Neural cell (in vitro differentiated cells): ENCODE data around the gene CCDC9. TPM values are rescaled to one million over a fixed set of nuclear protein-coding genes. Genes with fewer than 3 reads are reported as not detected.
A peak's percentile ranks its signal among the peaks of the same experiment; 100 is the strongest.

Experiments
- H2AFZ ChIP-seq: fragments of 200-600, 300-800 bp; sonication (generic), shearing (Covaris generic); 2 replicates; pipeline ENCODE4 v1.6.0; 2014; ENCODE audit warnings: low read depth, mild to moderate bottlenecking, antibody characterized with exemption, low read length, moderate library complexity
- H3F3A ChIP-seq: fragments of 200-600 bp; shearing (Covaris generic); 2 replicates; pipeline ENCODE4 v1.6.1; 2016; ENCODE audit warnings: mild to moderate bottlenecking, moderate library complexity, mixed read lengths, antibody characterized with exemption, low read length; ENCODE audit not compliant: insufficient read depth, poor library complexity, severe bottlenecking
- H3K27ac ChIP-seq: fragments of 200-600, 300-800 bp; sonication (generic), shearing (Covaris generic); 2 replicates; pipeline ENCODE4 v1.5.1; 2014; ENCODE audit warnings: mild to moderate bottlenecking, low read length, moderate library complexity
- H3K27me3 ChIP-seq: fragments of 300-800, 200-600 bp; sonication (generic), shearing (Covaris generic); 2 replicates; pipeline ENCODE4 v1.6.0; 2014; ENCODE audit warnings: mild to moderate bottlenecking, low read depth, low read length, moderate library complexity; ENCODE audit not compliant: insufficient read depth
- H3K36me3 ChIP-seq: fragments of 300-800, 200-600 bp; sonication (generic), shearing (Covaris generic); 2 replicates; pipeline ENCODE4 v1.5.1; 2014; ENCODE audit warnings: mild to moderate bottlenecking, antibody characterized with exemption, low read length, moderate library complexity; ENCODE audit not compliant: insufficient read depth
- H3K4me2 ChIP-seq: fragments of 300-800, 200-600 bp; sonication (generic), shearing (Covaris generic); 2 replicates; pipeline ENCODE4 v1.6.0; 2014; ENCODE audit warnings: mild to moderate bottlenecking, low read length
- H3K4me3 ChIP-seq: fragments of 300-800, 200-600 bp; sonication (generic), shearing (Covaris generic); 2 replicates; pipeline ENCODE4 v1.5.1; 2014; ENCODE audit warnings: mild to moderate bottlenecking, low read length, moderate library complexity
- H3K79me2 ChIP-seq: fragments of 200-600 bp; shearing (Covaris generic); replicated peaks from 2 replicates; pipeline ENCODE4 v1.6.0; 2014; ENCODE audit warnings: mild to moderate bottlenecking, low read length, moderate library complexity; ENCODE audit not compliant: insufficient read depth
- H3K9ac ChIP-seq: fragments of 300-800, 200-600 bp; sonication (generic), shearing (Covaris generic); 2 replicates; pipeline ENCODE4 v1.6.1; 2016; ENCODE audit warnings: mild to moderate bottlenecking, low read length, mixed read lengths
- H3K9me2 ChIP-seq: fragments of 200-600 bp; shearing (Covaris generic); 2 replicates; pipeline ENCODE4 v1.6.1; 2016; ENCODE audit warnings: mild to moderate bottlenecking, low read length, mixed read lengths; ENCODE audit not compliant: insufficient read depth
- H3K9me3 ChIP-seq: fragments of 200-600, 300-800 bp; sonication (generic), shearing (Covaris generic); 2 replicates; pipeline ENCODE4 v1.6.1; 2016; ENCODE audit warnings: mild to moderate bottlenecking, mixed run types, low read length, moderate library complexity, mixed read lengths
- H4K20me1 ChIP-seq: fragments of 200-600 bp; shearing (Covaris generic); 2 replicates; pipeline ENCODE4 v1.6.1; 2016; ENCODE audit warnings: mild to moderate bottlenecking, mixed run types; ENCODE audit not compliant: insufficient read depth
- CTCF ChIP-seq: fragments of 450-650 bp; IDR thresholded peaks from 2 replicates; pipeline ENCODE4 v1.5.1; 2014; ENCODE audit warnings: antibody characterized with exemption, mild to moderate bottlenecking, moderate library complexity; ENCODE audit not compliant: poor library complexity, severe bottlenecking
- EP300 ChIP-seq: fragments of 450-650 bp; conservative IDR thresholded peaks from 2 replicates; pipeline ENCODE4 v1.6.1; 2014; ENCODE audit warnings: antibody characterized with exemption, mild to moderate bottlenecking, moderate library complexity; ENCODE audit not compliant: poor library complexity, severe bottlenecking
- EZH2 ChIP-seq: fragments of 200-600, 300-800 bp; shearing (Covaris generic), sonication (generic); IDR thresholded peaks from 2 replicates; pipeline ENCODE4 v1.6.1; 2014; ENCODE audit warnings: antibody characterized with exemption, low read length, borderline replicate concordance, mild to moderate bottlenecking; ENCODE audit not compliant: insufficient read depth, poor library complexity, severe bottlenecking
- POLR2AphosphoS5 ChIP-seq: IDR thresholded peaks from 2 replicates; pipeline ENCODE4 v1.6.1; 2012
- RAD21 ChIP-seq: fragments of 450-650 bp; conservative IDR thresholded peaks from 2 replicates; pipeline ENCODE4 v1.6.1; 2014; ENCODE audit warnings: antibody characterized with exemption, mild to moderate bottlenecking, moderate library complexity
- REST ChIP-seq: IDR thresholded peaks from 2 replicates; pipeline ENCODE4 v1.6.1; 2012; ENCODE audit warnings: borderline replicate concordance
- polyA plus RNA-seq: library from polyadenylated mRNA; depleted of rRNA; stranded (reverse); fragments of >200 nt; gene quantifications from 2 replicates; pipeline ENCODE4 v1.2.3, GENCODE V29; 2014

CCDC9 gene
- polyA plus RNA-seq, 1 donor from 2014 or later = 2.1 TPM

GRCh38 chr19:47226426-47227351, 29.6 kb upstream of the CCDC9 start:
- H3K4me2 ChIP-seq = peak overlapping the region; percentile 68
- no peaks in the 10 kb centered on the region for H3K27me3 ChIP-seq
- peak overlapping the region; percentile 84 for H3K9ac ChIP-seq
- H4K20me1 ChIP-seq = no peaks in the 10 kb centered on the region
- H3K4me3 ChIP-seq = peak overlapping the region; percentile 67
- peak overlapping the region; percentile 75 for H3K27ac ChIP-seq
- H3K9me2 ChIP-seq = no peaks in the 10 kb centered on the region
- no peak for TF ChIP-seq EZH2
- TF ChIP-seq CTCF = no peak
- no peak for TF ChIP-seq EP300
- no peak for TF ChIP-seq REST
- no peak for TF ChIP-seq RAD21
- H3K36me3 ChIP-seq = no peaks in the 10 kb centered on the region
- no peaks in the 10 kb centered on the region for H3F3A ChIP-seq
- peak overlapping the region; percentile 27 for H2AFZ ChIP-seq
- no peaks in the 10 kb centered on the region for H3K9me3 ChIP-seq
- no peaks in the 10 kb centered on the region for H3K79me2 ChIP-seq

- no peaks in the 10 kb centered on the region for H3K27me3 ChIP-seq
- H3F3A ChIP-seq = no peaks in the 10 kb centered on the region
- TF ChIP-seq POLR2AphosphoS5 (no peak), REST (peak; percentile 13)
- no peaks in the 10 kb centered on the region for H3K9me2 ChIP-seq
- no peaks in the 10 kb centered on the region for H3K79me2 ChIP-seq
- H3K4me3 ChIP-seq = peak overlapping the region; percentile 67
- H4K20me1 ChIP-seq = no peaks in the 10 kb centered on the region
- H3K9ac ChIP-seq = peak overlapping the region; percentile 84
- no peaks in the 10 kb centered on the region for H3K36me3 ChIP-seq
- peak overlapping the region; percentile 75 for H3K27ac ChIP-seq
- H3K9me3 ChIP-seq = no peaks in the 10 kb centered on the region
- H3K4me2 ChIP-seq = no peak overlapping the region
- H2AFZ ChIP-seq = no peak overlapping the region
Measured at GRCh38 chr19:47227352-47228167, 28.8 kb upstream of the CCDC9 start.
